HG02588 (cell line): ENCODE measurements around the gene VEGFA.

Source experiments
- ATAC-seq: cut with Tn5 transposase; IDR thresholded peaks from one replicate; pipeline ENCODE4 v1.9.1; 2021; ENCODE audit warnings: mild to moderate bottlenecking, moderate library complexity; ENCODE audit not compliant: unreplicated experiment

VEGFA gene

GRCh38 chr6:43738877-43739641 lies 31.0 kb upstream of the VEGFA start:
- no peak for ATAC-seq

GRCh38 chr6:43739642-43740091 lies 30.3 kb upstream of the VEGFA start:
- no peak for ATAC-seq

- no peak for ATAC-seq
Observed at GRCh38 chr6:43740321-43740960, 29.6 kb upstream of the VEGFA start.

- no peak for ATAC-seq
Observed at GRCh38 chr6:43740961-43741764, 28.8 kb upstream of the VEGFA start.

- no peak for ATAC-seq
Observed at GRCh38 chr6:43741829-43742228, 28.2 kb upstream of the VEGFA start.

GRCh38 chr6:43742285-43742684 lies 27.7 kb upstream of the VEGFA start:
- no peak for ATAC-seq

- no peak for ATAC-seq
Observed at GRCh38 chr6:43742931-43743632, 26.9 kb upstream of the VEGFA start.

- ATAC-seq: no peak
Observed at GRCh38 chr6:43743682-43744381, 26.2 kb upstream of the VEGFA start.

- no peak for ATAC-seq
Observed at GRCh38 chr6:43744491-43744890, 25.5 kb upstream of the VEGFA start.

- ATAC-seq: no peak
Observed at GRCh38 chr6:43744931-43745727, 24.9 kb upstream of the VEGFA start.

GRCh38 chr6:43746071-43746470 lies 23.9 kb upstream of the VEGFA start:
- ATAC-seq: no peak

- ATAC-seq: no peak
Observed at GRCh38 chr6:43746613-43747102, 23.4 kb upstream of the VEGFA start.

GRCh38 chr6:43747784-43748183 lies 22.2 kb upstream of the VEGFA start:
- no peak for ATAC-seq

GRCh38 chr6:43748765-43749164 lies 21.2 kb upstream of the VEGFA start:
- no peak for ATAC-seq

GRCh38 chr6:43749461-43749860 lies 20.6 kb upstream of the VEGFA start:
- no peak for ATAC-seq

- no peak for ATAC-seq
Observed at GRCh38 chr6:43750622-43751021, 19.4 kb upstream of the VEGFA start.

GRCh38 chr6:43753570-43754183 lies 16.3 kb upstream of the VEGFA start:
- no peak for ATAC-seq

GRCh38 chr6:43757966-43758616 lies 11.9 kb upstream of the VEGFA start:
- no peak for ATAC-seq
